Measurements from ENCODE around the gene NFKBIE. TPM values are rescaled to one million over a fixed set of nuclear protein-coding genes. Genes with fewer than 3 reads are reported as not detected.

NFKBIE gene
- total RNA-seq, 2 experiments from 2014 or later: 43.0 to 43.1 TPM

DNA sequence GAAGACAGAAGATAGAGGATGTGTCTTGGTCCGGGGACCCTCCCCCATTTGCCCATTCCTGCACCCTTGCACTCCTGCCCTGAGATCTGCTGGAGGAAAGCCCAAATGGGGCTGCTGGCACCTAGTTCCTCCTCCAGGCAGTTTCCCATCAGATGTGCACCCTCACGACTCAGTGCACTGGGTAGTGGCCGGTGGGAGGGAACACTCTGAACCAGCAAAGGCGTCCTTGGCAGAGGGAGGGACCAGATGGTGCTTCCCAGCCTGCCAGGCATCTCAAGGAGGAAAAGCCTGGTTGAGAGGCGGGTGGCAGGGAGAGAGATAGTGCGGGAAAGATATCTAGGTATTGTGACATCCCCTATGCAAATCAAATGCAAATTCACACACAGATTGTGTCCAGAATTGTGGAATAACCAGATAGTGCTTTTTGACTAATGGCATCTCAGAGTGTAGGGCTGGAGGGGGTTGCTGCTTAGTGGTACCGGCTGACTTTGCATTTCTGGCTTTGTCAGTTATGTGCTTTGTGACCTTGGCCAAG, 24.4 kb upstream of the NFKBIE start:
- CTCF ChIA-PET: no interaction called here
- ATAC-seq (ENCODE audit: poor library complexity) (no peak), DNase-seq (no peak)
- H3K36me3 Mint-ChIP-seq (ENCODE audit: low read depth): no peaks in the 10 kb centered on the region
- Histone ChIP-seq H3K9me3 (ENCODE audit: control insufficient read depth in 1 of 2, insufficient read depth in 1 of 2, low read length in 2 of 2) (peaks cover 0 to 4% of the 10 kb centered on the region in 2 experiments), H3K27ac (ENCODE audit: low read depth in 1 of 2, low read length in 2 of 2) (no peak overlapping the region), H3K4me3 (ENCODE audit: low read length) (no peak overlapping the region), H3K4me1 (ENCODE audit: insufficient read depth, low read length) (no peaks in the 10 kb centered on the region), H3K27me3 (ENCODE audit: control insufficient read depth in 1 of 2, insufficient read depth in 2 of 2, low read length in 2 of 2) (peaks cover 53 to 65% of the 10 kb centered on the region in 2 experiments), H3K36me3 (ENCODE audit: insufficient read depth, low read length) (no peaks in the 10 kb centered on the region)
- no peak overlapping the region for H3K27ac Mint-ChIP-seq
- POLR2A ChIA-PET: no interaction called here
- TF ChIP-seq, protein P1, sequence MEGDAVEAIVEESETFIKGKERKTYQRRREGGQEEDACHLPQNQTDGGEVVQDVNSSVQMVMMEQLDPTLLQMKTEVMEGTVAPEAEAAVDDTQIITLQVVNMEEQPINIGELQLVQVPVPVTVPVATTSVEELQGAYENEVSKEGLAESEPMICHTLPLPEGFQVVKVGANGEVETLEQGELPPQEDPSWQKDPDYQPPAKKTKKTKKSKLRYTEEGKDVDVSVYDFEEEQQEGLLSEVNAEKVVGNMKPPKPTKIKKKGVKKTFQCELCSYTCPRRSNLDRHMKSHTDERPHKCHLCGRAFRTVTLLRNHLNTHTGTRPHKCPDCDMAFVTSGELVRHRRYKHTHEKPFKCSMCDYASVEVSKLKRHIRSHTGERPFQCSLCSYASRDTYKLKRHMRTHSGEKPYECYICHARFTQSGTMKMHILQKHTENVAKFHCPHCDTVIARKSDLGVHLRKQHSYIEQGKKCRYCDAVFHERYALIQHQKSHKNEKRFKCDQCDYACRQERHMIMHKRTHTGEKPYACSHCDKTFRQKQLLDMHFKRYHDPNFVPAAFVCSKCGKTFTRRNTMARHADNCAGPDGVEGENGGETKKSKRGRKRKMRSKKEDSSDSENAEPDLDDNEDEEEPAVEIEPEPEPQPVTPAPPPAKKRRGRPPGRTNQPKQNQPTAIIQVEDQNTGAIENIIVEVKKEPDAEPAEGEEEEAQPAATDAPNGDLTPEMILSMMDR (IDR thresholded peaks at IDR 0.05): no peak
- intact Hi-C loops (cut with DNase I, micrococcal nuclease): no loop called here
- H3K4me1 Mint-ChIP-seq (ENCODE audit: low read depth): no peaks in the 10 kb centered on the region
- H3K9me3 Mint-ChIP-seq: no peaks in the 10 kb centered on the region
- H3K27me3 Mint-ChIP-seq: peaks cover 88% of the 10 kb centered on the region
- H3K4me3 Mint-ChIP-seq: no peak overlapping the region

- peaks cover 79% of the 10 kb centered on the region for H3K27me3 Mint-ChIP-seq
- ChIA-PET POLR2A (no interaction called here), CTCF (no interaction called here)
- H3K9me3 ChIP-seq (ENCODE audit: control insufficient read depth in 1 of 2, insufficient read depth in 1 of 2, low read length in 2 of 2): peaks cover 0 to 4% of the 10 kb centered on the region in 2 experiments
- no peak overlapping the region for H3K4me3 ChIP-seq (ENCODE audit: low read length)
- intact Hi-C loops (cut with DNase I, micrococcal nuclease): no loop called here
- no peaks in the 10 kb centered on the region for H3K9me3 Mint-ChIP-seq
- TF ChIP-seq, protein P1 (IDR thresholded peaks at IDR 0.05): no peak
- H3K4me1 Mint-ChIP-seq (ENCODE audit: low read depth): no peaks in the 10 kb centered on the region
- H3K36me3 ChIP-seq (ENCODE audit: insufficient read depth, low read length): no peaks in the 10 kb centered on the region
- ATAC-seq (ENCODE audit: poor library complexity) (no peak), DNase-seq (no peak)
- H3K4me3 Mint-ChIP-seq: no peak overlapping the region
- H3K4me1 ChIP-seq (ENCODE audit: insufficient read depth, low read length): no peaks in the 10 kb centered on the region
- H3K36me3 Mint-ChIP-seq (ENCODE audit: low read depth): no peaks in the 10 kb centered on the region
- no peak overlapping the region for H3K27ac Mint-ChIP-seq
- peaks cover 48 to 49% of the 10 kb centered on the region in 2 experiments for H3K27me3 ChIP-seq (ENCODE audit: control insufficient read depth in 1 of 2, insufficient read depth in 2 of 2, low read length in 2 of 2)
- H3K27ac ChIP-seq (ENCODE audit: low read depth in 1 of 2, low read length in 2 of 2): no peak overlapping the region
These were observed 21.4 kb upstream of the NFKBIE start for GRCh38 chr6:44286747-44287146.

GRCh38 chr6:44286285-44286565, 20.9 kb upstream of the NFKBIE start:
- CTCF ChIA-PET: no interaction called here
- H3K36me3 Mint-ChIP-seq (ENCODE audit: low read depth): no peaks in the 10 kb centered on the region
- H3K4me3 Mint-ChIP-seq: no peak overlapping the region
- ATAC-seq (ENCODE audit: poor library complexity): no peak
- no peak overlapping the region for H3K4me3 ChIP-seq (ENCODE audit: low read length)
- peaks cover 74% of the 10 kb centered on the region for H3K27me3 Mint-ChIP-seq
- intact Hi-C loops (cut with DNase I, micrococcal nuclease): no loop called here
- H3K27ac Mint-ChIP-seq: no peak overlapping the region
- TF ChIP-seq, protein P1 (IDR thresholded peaks at IDR 0.05): no peak
- no peaks in the 10 kb centered on the region for H3K4me1 ChIP-seq (ENCODE audit: insufficient read depth, low read length)
- H3K9me3 ChIP-seq (ENCODE audit: control insufficient read depth in 1 of 2, insufficient read depth in 1 of 2, low read length in 2 of 2): peaks cover 0 to 4% of the 10 kb centered on the region in 2 experiments
- no peak for DNase-seq
- H3K36me3 ChIP-seq (ENCODE audit: insufficient read depth, low read length): no peaks in the 10 kb centered on the region
- POLR2A ChIA-PET: no interaction called here
- no peaks in the 10 kb centered on the region for H3K9me3 Mint-ChIP-seq
- H3K27me3 ChIP-seq (ENCODE audit: control insufficient read depth in 1 of 2, insufficient read depth in 2 of 2, low read length in 2 of 2): peaks cover 44% of the 10 kb centered on the region in 2 experiments
- no peak overlapping the region for H3K27ac ChIP-seq (ENCODE audit: low read depth in 1 of 2, low read length in 2 of 2)
- H3K4me1 Mint-ChIP-seq (ENCODE audit: low read depth): no peaks in the 10 kb centered on the region
